Brain microvascular endothelial cell (primary cell): ENCODE data around the gene FAM20C.
"Not testable (repeated sequence)": the region's sequence is repeated elsewhere in the genome, so short reads cannot be mapped to it uniquely, and the experiment has no call there.

Experiments used
- DNase-seq: peaks from one replicate; pipeline ENCODE4 v3.0.0-alpha.2; 2020
- H3K27ac ChIP-seq: fragments of 250-450 bp; sonication (Bioruptor Pico); 2 replicates; pipeline ENCODE4 v1.5.1; 2020; ENCODE audit warnings: mild to moderate bottlenecking, moderate library complexity
- H3K27me3 ChIP-seq: fragments of 250-450 bp; sonication (Bioruptor Pico); replicated peaks from 2 replicates; pipeline ENCODE4 v1.5.1; 2020; ENCODE audit warnings: mild to moderate bottlenecking
- H3K36me3 ChIP-seq: fragments of 250-450 bp; sonication (Bioruptor Pico); replicated peaks from 2 replicates; pipeline ENCODE4 v1.5.1; 2020; ENCODE audit warnings: mild to moderate bottlenecking
- H3K4me3 ChIP-seq: 2 replicates; pipeline ENCODE4 v1.5.1; 2011; ENCODE audit warnings: low read depth, mild to moderate bottlenecking, control low read depth, low read length, moderate library complexity
- in situ Hi-C: cut with HindIII; loops from 2 replicates; pipeline ENCODE4 v1.10.0; 2017; ENCODE audit warnings: low sequenced_read_pairs, low pct_ligation_motif_present
- TF ChIP-seq, protein P1 (sequence below): IDR thresholded peaks from 2 replicates; pipeline ENCODE4 v1.5.1; 2011; ENCODE audit warnings: low read depth, mild to moderate bottlenecking, moderate library complexity, low read length, control low read depth, inconsistent platforms; ENCODE audit errors: missing control alignments

FAM20C gene

DNA sequence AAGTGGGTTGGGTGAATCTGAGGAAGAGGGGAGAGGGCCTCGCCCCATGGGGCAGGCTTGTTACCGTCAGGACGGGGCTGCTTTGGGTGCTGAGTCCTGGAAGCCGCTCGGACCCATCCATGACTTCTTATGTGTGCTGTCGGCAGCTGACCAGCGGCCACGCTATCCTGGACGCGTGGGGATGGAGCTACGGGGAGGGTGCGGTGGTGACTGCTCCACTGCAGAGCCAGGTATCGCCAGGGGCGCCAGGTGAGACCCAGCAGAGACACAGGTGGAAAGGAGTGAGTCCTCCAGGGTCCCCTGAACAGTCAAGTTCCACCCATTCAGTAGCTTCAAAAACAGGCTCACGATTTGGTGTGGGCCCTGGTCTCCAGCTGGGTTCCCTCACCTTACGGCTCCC lies 10.6 kb upstream of the FAM20C start:
- H3K27ac ChIP-seq: no peak overlapping the region
- DNase-seq: no peak
- TF ChIP-seq, protein P1, sequence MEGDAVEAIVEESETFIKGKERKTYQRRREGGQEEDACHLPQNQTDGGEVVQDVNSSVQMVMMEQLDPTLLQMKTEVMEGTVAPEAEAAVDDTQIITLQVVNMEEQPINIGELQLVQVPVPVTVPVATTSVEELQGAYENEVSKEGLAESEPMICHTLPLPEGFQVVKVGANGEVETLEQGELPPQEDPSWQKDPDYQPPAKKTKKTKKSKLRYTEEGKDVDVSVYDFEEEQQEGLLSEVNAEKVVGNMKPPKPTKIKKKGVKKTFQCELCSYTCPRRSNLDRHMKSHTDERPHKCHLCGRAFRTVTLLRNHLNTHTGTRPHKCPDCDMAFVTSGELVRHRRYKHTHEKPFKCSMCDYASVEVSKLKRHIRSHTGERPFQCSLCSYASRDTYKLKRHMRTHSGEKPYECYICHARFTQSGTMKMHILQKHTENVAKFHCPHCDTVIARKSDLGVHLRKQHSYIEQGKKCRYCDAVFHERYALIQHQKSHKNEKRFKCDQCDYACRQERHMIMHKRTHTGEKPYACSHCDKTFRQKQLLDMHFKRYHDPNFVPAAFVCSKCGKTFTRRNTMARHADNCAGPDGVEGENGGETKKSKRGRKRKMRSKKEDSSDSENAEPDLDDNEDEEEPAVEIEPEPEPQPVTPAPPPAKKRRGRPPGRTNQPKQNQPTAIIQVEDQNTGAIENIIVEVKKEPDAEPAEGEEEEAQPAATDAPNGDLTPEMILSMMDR: no peak
- in situ Hi-C loops: no loop called here
- no peak overlapping the region for H3K4me3 ChIP-seq
- H3K36me3 ChIP-seq: no peaks in the 10 kb centered on the region
- no peaks in the 10 kb centered on the region for H3K27me3 ChIP-seq

DNA sequence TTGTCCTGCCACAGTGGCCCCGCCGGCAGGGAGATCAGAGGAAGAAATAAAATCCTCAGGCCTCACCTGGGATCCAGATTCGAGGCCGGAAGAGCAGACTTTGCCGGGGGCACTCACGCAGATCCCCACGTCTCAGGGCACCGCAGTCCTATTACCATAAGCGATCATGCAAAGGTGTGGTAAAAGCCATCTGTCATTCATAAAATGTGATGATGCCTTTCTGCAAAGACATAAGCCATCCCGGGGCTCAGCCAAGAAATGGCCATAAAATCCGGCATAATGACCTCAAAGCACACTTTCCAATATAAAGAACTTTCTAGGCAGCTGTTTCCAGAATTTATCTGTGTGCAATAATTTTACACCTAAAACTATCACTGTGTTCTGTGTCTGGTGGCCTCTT lies 9.9 kb upstream of the FAM20C start:
- DNase-seq, H3K27me3 ChIP-seq, in situ Hi-C loops, H3K27ac ChIP-seq, H3K36me3 ChIP-seq, H3K4me3 ChIP-seq: not testable (repeated sequence)

DNA sequence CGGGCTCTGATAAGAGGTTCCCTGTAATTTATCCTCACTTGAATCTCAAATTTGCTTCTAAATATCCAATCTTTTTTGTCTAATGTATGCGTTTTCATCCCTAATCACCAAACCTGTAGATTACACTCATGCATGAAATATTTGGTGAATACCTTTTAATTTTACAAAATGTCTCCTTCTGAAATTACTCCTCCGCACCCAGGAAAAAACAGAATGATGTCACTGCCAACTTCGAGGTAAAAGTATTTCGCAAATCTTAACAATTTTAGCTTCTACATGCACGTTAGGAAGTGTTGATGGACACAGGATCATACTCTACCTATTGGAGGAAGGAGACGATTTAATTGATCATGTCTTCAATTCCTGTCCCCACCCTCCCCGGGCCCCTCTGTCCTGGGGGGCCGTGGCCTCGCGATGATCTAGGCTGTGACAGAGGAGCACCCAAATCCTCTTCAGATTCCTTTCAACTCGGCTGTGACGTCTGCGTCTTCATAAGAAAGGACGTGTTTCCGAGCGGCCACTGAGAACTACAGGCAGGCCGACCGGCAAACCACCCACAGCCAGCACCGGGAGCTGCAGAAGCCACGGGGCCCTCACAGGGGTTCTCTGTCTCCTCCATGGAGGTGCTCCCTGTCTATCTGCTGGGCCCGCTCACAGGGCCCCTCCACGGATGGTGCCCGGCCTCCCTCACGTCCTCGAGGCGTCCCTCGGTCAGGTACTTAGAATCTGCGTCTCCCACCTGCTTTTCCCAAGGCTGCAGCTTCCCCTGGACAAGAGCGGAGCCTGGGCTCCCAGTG lies 8.7 kb upstream of the FAM20C start:
- H3K4me3 ChIP-seq: no peak overlapping the region
- no peaks in the 10 kb centered on the region for H3K36me3 ChIP-seq
- TF ChIP-seq, protein P1: no peak
- H3K27ac ChIP-seq: no peak overlapping the region
- no peak for DNase-seq
- in situ Hi-C loops: no loop called here
- H3K27me3 ChIP-seq: no peaks in the 10 kb centered on the region

DNA sequence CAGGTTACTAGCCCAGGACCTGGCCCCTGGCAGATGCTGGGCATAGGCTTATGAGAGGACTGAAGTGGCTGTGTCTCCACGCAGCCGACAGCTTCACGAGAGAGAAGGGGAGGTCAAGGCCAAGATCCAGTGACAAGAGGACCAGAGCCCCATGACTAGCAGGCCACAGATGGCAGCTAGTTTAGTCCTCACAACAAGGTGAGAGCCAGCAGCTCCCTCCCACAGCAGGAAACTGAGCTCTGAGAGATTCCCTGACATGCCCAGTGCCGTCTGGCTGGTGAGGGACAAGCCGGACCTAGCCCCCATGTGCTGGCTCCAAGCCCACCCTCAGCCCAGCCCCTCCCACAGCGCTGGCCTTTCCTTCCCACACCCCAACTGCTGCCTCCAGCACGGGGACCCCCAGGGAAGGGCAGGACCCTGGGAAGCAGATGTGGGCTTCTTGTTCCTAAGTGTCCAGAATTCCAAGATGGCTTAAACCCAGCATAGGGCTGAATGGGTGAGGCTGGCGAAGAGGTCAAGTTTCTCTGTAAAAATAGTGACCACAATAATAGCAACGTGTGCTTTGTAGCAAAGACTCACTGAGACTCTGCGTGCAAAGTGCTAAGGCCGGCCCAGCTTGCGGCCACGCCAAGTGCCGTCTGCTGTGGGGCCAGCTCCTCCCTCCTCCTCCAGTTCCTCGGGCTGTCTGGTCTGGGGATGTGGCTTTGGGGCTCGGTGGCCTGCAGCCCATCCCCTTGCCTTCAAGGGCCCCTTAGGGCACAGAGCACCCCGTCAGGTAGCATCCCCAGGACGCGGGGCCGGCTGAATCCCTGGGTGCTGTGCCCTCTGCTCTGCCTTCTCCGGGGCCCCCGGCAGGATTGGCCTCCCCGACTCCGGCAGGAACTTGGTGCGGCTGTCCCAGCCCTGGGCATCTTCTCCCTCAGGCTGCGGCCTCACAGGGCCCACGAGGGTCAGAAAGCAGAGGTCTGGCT lies 7.8 kb upstream of the FAM20C start:
- DNase-seq: no peak
- Histone ChIP-seq H3K27me3 (no peaks in the 10 kb centered on the region), H3K27ac (no peak overlapping the region), H3K36me3 (no peaks in the 10 kb centered on the region), H3K4me3 (no peak overlapping the region)
- in situ Hi-C loops: no loop called here
- TF ChIP-seq, protein P1: no peak

DNA sequence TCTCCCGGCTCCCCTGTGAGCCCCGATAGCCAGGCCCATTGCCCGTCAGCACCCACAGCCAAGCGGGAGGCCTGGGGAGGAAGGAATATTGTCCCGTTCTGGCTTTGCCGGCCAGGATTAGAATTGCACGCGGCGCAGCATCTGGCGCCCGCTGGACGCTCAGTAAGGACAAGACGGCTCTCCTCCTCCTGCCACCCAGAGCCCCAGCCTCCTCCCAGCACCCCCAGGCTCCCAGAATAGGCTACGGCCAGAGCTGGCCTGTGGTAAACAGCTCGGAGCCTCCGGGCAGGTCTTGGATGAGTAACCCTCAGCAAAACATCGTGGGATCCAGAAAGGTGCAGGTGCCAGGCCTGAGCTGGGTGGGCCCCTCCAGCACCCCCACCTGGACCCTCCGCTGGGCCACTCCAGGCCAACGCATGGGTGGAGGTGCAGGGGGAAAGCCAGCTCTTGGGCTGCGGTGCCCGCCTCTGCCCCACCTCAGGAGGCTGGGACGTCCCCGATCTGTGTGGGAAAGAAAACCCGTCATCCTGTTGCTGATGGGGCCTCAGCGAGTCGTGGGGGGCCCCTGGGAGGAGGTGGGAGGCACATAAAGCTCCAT lies 5.8 kb upstream of the FAM20C start:
- in situ Hi-C loops: no loop called here
- no peak overlapping the region for H3K4me3 ChIP-seq
- TF ChIP-seq, protein P1: no peak
- no peak overlapping the region for H3K27ac ChIP-seq
- H3K27me3 ChIP-seq: no peaks in the 10 kb centered on the region
- H3K36me3 ChIP-seq: no peaks in the 10 kb centered on the region
- DNase-seq: no peak
